ENCODE measurements around the gene IER5L. TPM values are rescaled to one million over a fixed set of nuclear protein-coding genes. Genes with fewer than 3 reads are reported as not detected.

IER5L gene
- total and polyA plus RNA-seq, 4 donors: 0.40 to 3.3 (median 2.5) TPM

- H3K36me3 ChIP-seq (ENCODE audit: control insufficient read depth in 4 of 4, insufficient read depth in 3 of 4, low read depth in 1 of 4, low read length in 3 of 4): no peaks in the 10 kb centered on the region
- no peaks in the 10 kb centered on the region for H3K27me3 ChIP-seq (ENCODE audit: control insufficient read depth in 4 of 4, insufficient read depth in 4 of 4, low read length in 3 of 4)
- no peaks in the 10 kb centered on the region for H3K9me3 ChIP-seq (ENCODE audit: control insufficient read depth in 4 of 4, low read length in 3 of 4)
- H3K4me1 ChIP-seq (ENCODE audit: control insufficient read depth in 4 of 4, insufficient read depth in 4 of 4, low read length in 3 of 4): no peaks in the 10 kb centered on the region
- TF ChIP-seq GABPA (IDR thresholded peaks at IDR 0.05 in 1 of 2, conservative IDR thresholded peaks at IDR 0.05 in 1 of 2) (no peak), EGR1 (IDR thresholded peaks at IDR 0.05; ENCODE audit: low read depth in 2 of 2) (no peak), TAF1 (conservative IDR thresholded peaks at IDR 0.05) (no peak), FOXA2 (IDR thresholded peaks at IDR 0.05) (no peak), RAD21 (IDR thresholded peaks at IDR 0.05) (no peak), CTCF (IDR thresholded peaks at IDR 0.05; ENCODE audit: low read depth, low read length, missing input control) (no peak), NR2F2 (IDR thresholded peaks at IDR 0.05) (no peak), HNF4A (conservative IDR thresholded peaks at IDR 0.05) (no peak), ZBTB33 (IDR thresholded peaks at IDR 0.05) (no peak), YY1 (IDR thresholded peaks at IDR 0.05) (no peak), REST (IDR thresholded peaks at IDR 0.05) (no peak), HNF4G (IDR thresholded peaks at IDR 0.05) (no peak), MAX (IDR thresholded peaks at IDR 0.05) (no peak), RXRA (IDR thresholded peaks at IDR 0.05) (no peak), ATF3 (IDR thresholded peaks at IDR 0.05) (no peak)
- no peak overlapping the region for H3K27ac ChIP-seq (ENCODE audit: low read depth in 1 of 2, low read length in 2 of 2)
- H3K9ac ChIP-seq (ENCODE audit: low read depth in 1 of 2, low read length in 2 of 2): no peak overlapping the region
- 81% methylated on average over 9 of the region's 9 CpGs for WGBS
- H3K4me3 ChIP-seq (ENCODE audit: low read depth in 1 of 3, low read length in 3 of 3): no peak overlapping the region
- no peak for DNase-seq (ENCODE audit: low spot score)
Observed at GRCh38 chr9:129218918-129219317, 40.9 kb upstream of the IER5L start.

- Histone ChIP-seq H3K9me3 (ENCODE audit: control insufficient read depth in 4 of 4, low read length in 3 of 4) (no peaks in the 10 kb centered on the region), H3K27me3 (ENCODE audit: control insufficient read depth in 4 of 4, insufficient read depth in 4 of 4, low read length in 3 of 4) (no peaks in the 10 kb centered on the region), H3K36me3 (ENCODE audit: control insufficient read depth in 4 of 4, insufficient read depth in 3 of 4, low read depth in 1 of 4, low read length in 3 of 4) (no peaks in the 10 kb centered on the region), H3K27ac (ENCODE audit: low read depth in 1 of 2, low read length in 2 of 2) (no peak overlapping the region), H3K4me3 (ENCODE audit: low read depth in 1 of 3, low read length in 3 of 3) (no peak overlapping the region), H3K9ac (ENCODE audit: low read depth in 1 of 2, low read length in 2 of 2) (no peak overlapping the region), H3K4me1 (ENCODE audit: control insufficient read depth in 4 of 4, insufficient read depth in 4 of 4, low read length in 3 of 4) (no peaks in the 10 kb centered on the region)
- DNase-seq (ENCODE audit: low spot score): no peak
- 81% methylated on average over 6 of the region's 6 CpGs for WGBS
- TF ChIP-seq HNF4G (IDR thresholded peaks at IDR 0.05): no peak
- TF ChIP-seq FOXA1 (IDR thresholded peaks at IDR 0.05): no peak
- TF ChIP-seq SP1 (IDR thresholded peaks at IDR 0.05): no peak
- no peak for TF ChIP-seq EGR1 (IDR thresholded peaks at IDR 0.05; ENCODE audit: low read depth in 2 of 2)
- TF ChIP-seq GABPA (IDR thresholded peaks at IDR 0.05 in 1 of 2, conservative IDR thresholded peaks at IDR 0.05 in 1 of 2): no peak
- no peak for TF ChIP-seq ATF3 (IDR thresholded peaks at IDR 0.05)
- TF ChIP-seq MAX (IDR thresholded peaks at IDR 0.05): no peak
- no peak for TF ChIP-seq RAD21 (IDR thresholded peaks at IDR 0.05)
- no peak for TF ChIP-seq FOXA2 (IDR thresholded peaks at IDR 0.05)
- TF ChIP-seq RXRA (IDR thresholded peaks at IDR 0.05): no peak
- no peak for TF ChIP-seq REST (IDR thresholded peaks at IDR 0.05)
- no peak for TF ChIP-seq JUND (IDR thresholded peaks at IDR 0.05)
- TF ChIP-seq TAF1 (conservative IDR thresholded peaks at IDR 0.05): no peak
- no peak for TF ChIP-seq HNF4A (conservative IDR thresholded peaks at IDR 0.05)
Observed at GRCh38 chr9:129218272-129218625, 40.2 kb upstream of the IER5L start.

Data from liver (tissue), 9 donors.